GM23248 (cell line): ENCODE results near the gene NF1. TPM values are rescaled to one million over a fixed set of nuclear protein-coding genes. Genes with fewer than 3 reads are reported as not detected.

ENCODE experiments used
- DNase-seq: peaks from one replicate; pipeline ENCODE4 v3.0.0-alpha.2; 2015
- H2AFZ ChIP-seq: fragments of 200-600 bp; sonication (generic); 2 replicates; pipeline ENCODE4 v1.6.1; 2016; ENCODE audit warnings: antibody characterized with exemption
- H3F3A ChIP-seq: fragments of 200-600 bp; sonication (generic); 2 replicates; pipeline ENCODE4 v1.6.1; 2016; ENCODE audit warnings: mild to moderate bottlenecking, antibody characterized with exemption, mixed run types; ENCODE audit not compliant: insufficient read depth
- H3K27ac ChIP-seq: fragments of 200-600 bp; sonication (generic); 2 replicates; pipeline ENCODE4 v1.5.1; 2016; ENCODE audit warnings: mild to moderate bottlenecking
- H3K27me3 ChIP-seq: fragments of 200-600 bp; sonication (generic); replicated peaks from 2 replicates; pipeline ENCODE4 v1.6.1; 2016; ENCODE audit warnings: mild to moderate bottlenecking; ENCODE audit not compliant: insufficient read depth
- H3K36me3 ChIP-seq: fragments of 200-600 bp; sonication (generic); 2 replicates; pipeline ENCODE4 v1.6.1; 2016; ENCODE audit warnings: low read depth, mild to moderate bottlenecking
- H3K4me1 ChIP-seq: fragments of 200-600 bp; sonication (generic); 2 replicates; pipeline ENCODE4 v1.6.1; 2016; ENCODE audit warnings: mild to moderate bottlenecking; ENCODE audit not compliant: insufficient read depth
- H3K4me2 ChIP-seq: fragments of 200-600 bp; sonication (generic); one replicate; pipeline ENCODE4 v1.6.1; 2016; ENCODE audit warnings: mild to moderate bottlenecking; ENCODE audit not compliant: unreplicated experiment
- H3K4me3 ChIP-seq: fragments of 200-600 bp; sonication (generic); 2 replicates; pipeline ENCODE4 v1.5.1; 2016; ENCODE audit warnings: mild to moderate bottlenecking
- H3K79me2 ChIP-seq: fragments of 200-600 bp; sonication (generic); 2 replicates; pipeline ENCODE4 v1.6.1; 2016; ENCODE audit warnings: mild to moderate bottlenecking; ENCODE audit not compliant: insufficient read depth
- H3K9ac ChIP-seq: fragments of 200-600 bp; sonication (generic); 2 replicates; pipeline ENCODE4 v1.6.1; 2016; ENCODE audit warnings: mild to moderate bottlenecking
- H3K9me2 ChIP-seq: fragments of 200-600 bp; sonication (generic); 2 replicates; pipeline ENCODE4 v1.6.1; 2016; ENCODE audit warnings: mixed run types, mild to moderate bottlenecking, moderate library complexity; ENCODE audit not compliant: insufficient read depth
- H3K9me3 ChIP-seq: fragments of 200-600 bp; sonication (generic); one replicate; pipeline ENCODE4 v1.6.1; 2017; ENCODE audit warnings: low read depth
- H4K20me1 ChIP-seq: fragments of 200-600 bp; sonication (generic); 2 replicates; pipeline ENCODE4 v1.6.0; 2016; ENCODE audit not compliant: insufficient read depth
- EZH2 ChIP-seq: fragments of 200-600 bp; sonication (generic); IDR thresholded peaks from 2 replicates; pipeline ENCODE4 v1.6.1; 2018; ENCODE audit warnings: antibody characterized with exemption, mild to moderate bottlenecking; ENCODE audit not compliant: insufficient read depth, poor library complexity, severe bottlenecking
- EZH2phosphoT487 ChIP-seq: fragments of 200-600 bp; sonication (generic); IDR thresholded peaks from 2 replicates; pipeline ENCODE4 v1.6.1; 2018; ENCODE audit warnings: antibody characterized with exemption, moderate library complexity, mild to moderate bottlenecking, low read depth; ENCODE audit not compliant: insufficient read depth
- WGBS, 2 experiments: methylation state at CpG; one replicate each; pipeline ENCODE4 v1.1.6; 2015 to 2017; ENCODE audit warnings: low lambda C conversion rate in 2 of 2, low coverage in 1 of 2; ENCODE audit errors: missing lambda C conversion rate in 2 of 2; 5-methylcytosine and 5-hydroxymethylcytosine counted together
- in situ Hi-C: fragments of 300-500 bp; cut with MboI; formaldehyde crosslinking; loops from 2 replicates; pipeline ENCODE4 v1.15.0; 2020
- polyA plus RNA-seq: library from polyadenylated mRNA; unstranded; fragments of >200 nt; fragmentation: Nextera tagmentation; extraction: Ambion mirVana; gene quantifications from 2 replicates; pipeline ENCODE4 v1.2.1, GENCODE V29; 2016
- total RNA-seq: library from RNA; depleted of rRNA; stranded (reverse); fragments of >200 nt; shearing (Covaris generic); gene quantifications from 2 replicates; pipeline ENCODE4 v1.2.3, GENCODE V29; 2014

NF1 gene
- total and polyA plus RNA-seq, 2 experiments from 2014 or later: 6.1 to 24.4 TPM

- 99% methylated on average over 4 of the region's 4 CpGs for WGBS, 2 experiments
Observed at GRCh38 chr17:31113939-31114338, 19.2 kb downstream of the NF1 start.

GRCh38 chr17:31114956-31115555 is 20.3 kb downstream of the NF1 start:
- TF ChIP-seq EZH2 (no peak), EZH2phosphoT487 (no peak)
- no peak overlapping the region for H3K4me2 ChIP-seq
- H3K36me3 ChIP-seq: no peaks in the 10 kb centered on the region
- no peak overlapping the region for H3K27ac ChIP-seq
- 88 to 94% methylated on average over 3 of the region's 3 CpGs for WGBS, 2 experiments
- peaks cover 100% of the 10 kb centered on the region for H3K79me2 ChIP-seq
- no peak overlapping the region for H2AFZ ChIP-seq
- no peaks in the 10 kb centered on the region for H3K9me2 ChIP-seq
- peaks cover 7% of the 10 kb centered on the region; the same call in 1 of the 2 replicates for H3K4me1 ChIP-seq
- no peaks in the 10 kb centered on the region for H4K20me1 ChIP-seq
- no peaks in the 10 kb centered on the region for H3K27me3 ChIP-seq
- DNase-seq: no peak
- H3K9ac ChIP-seq: no peak overlapping the region
- 0 out of 2 replicates have a peak, but pooled peaks cover 3% of the 10 kb centered on the region for H3F3A ChIP-seq
- no peak overlapping the region for H3K4me3 ChIP-seq
- in situ Hi-C loops: no loop called here
- no peaks in the 10 kb centered on the region for H3K9me3 ChIP-seq

More at GRCh38 chr17:31113939-31114338, 19.2 kb downstream of the NF1 start:
- no peaks in the 10 kb centered on the region for H3K36me3 ChIP-seq
- H2AFZ ChIP-seq: no peak overlapping the region
- no peak overlapping the region for H3K9ac ChIP-seq
- no peaks in the 10 kb centered on the region for H3K27me3 ChIP-seq
- H3F3A ChIP-seq: 0 out of 2 replicates have a peak, but pooled peaks cover 3% of the 10 kb centered on the region
- no peak for DNase-seq
- H3K79me2 ChIP-seq: peaks cover 100% of the 10 kb centered on the region
- no peaks in the 10 kb centered on the region for H4K20me1 ChIP-seq
- H3K4me3 ChIP-seq: no peak overlapping the region
- no peak overlapping the region for H3K4me2 ChIP-seq
- TF ChIP-seq EZH2phosphoT487: no peak
- no peak for TF ChIP-seq EZH2
- no peak overlapping the region for H3K27ac ChIP-seq
- H3K9me2 ChIP-seq: no peaks in the 10 kb centered on the region
- in situ Hi-C loops: no loop called here
- H3K9me3 ChIP-seq: no peaks in the 10 kb centered on the region
- H3K4me1 ChIP-seq: peaks cover 7% of the 10 kb centered on the region; the same call in 1 of the 2 replicates

- peaks cover 100% of the 10 kb centered on the region for H3K79me2 ChIP-seq
- no peak overlapping the region for H2AFZ ChIP-seq
- peaks cover 7% of the 10 kb centered on the region; the same call in 1 of the 2 replicates for H3K4me1 ChIP-seq
- no peak for DNase-seq
- no peak overlapping the region for H3K27ac ChIP-seq
- in situ Hi-C loops: no loop called here
- H3K4me3 ChIP-seq: no peak overlapping the region
- H3K4me2 ChIP-seq: no peak overlapping the region
- WGBS, 2 experiments: 85 to 86% methylated on average over 4 of the region's 4 CpGs
- no peaks in the 10 kb centered on the region for H3K9me2 ChIP-seq
- 0 out of 2 replicates have a peak, but pooled peaks cover 3% of the 10 kb centered on the region for H3F3A ChIP-seq
- TF ChIP-seq EZH2 (no peak), EZH2phosphoT487 (no peak)
- H4K20me1 ChIP-seq: peaks cover 6% of the 10 kb centered on the region; the same call in 1 of the 2 replicates
- H3K27me3 ChIP-seq: no peaks in the 10 kb centered on the region
- H3K9ac ChIP-seq: no peak overlapping the region
- H3K9me3 ChIP-seq: no peaks in the 10 kb centered on the region
- H3K36me3 ChIP-seq: no peaks in the 10 kb centered on the region
Observed at GRCh38 chr17:31116167-31116566, 21.4 kb downstream of the NF1 start.

GRCh38 chr17:31122746-31123145 is 28.0 kb downstream of the NF1 start:
- Histone ChIP-seq H3K36me3 (no peaks in the 10 kb centered on the region), H3K27me3 (no peaks in the 10 kb centered on the region), H3K9me2 (no peaks in the 10 kb centered on the region), H3F3A (no peaks in the 10 kb centered on the region), H3K79me2 (peaks cover 100% of the 10 kb centered on the region), H4K20me1 (peaks cover 11% of the 10 kb centered on the region; the same call in 1 of the 2 replicates), H3K4me1 (no peaks in the 10 kb centered on the region), H3K4me3 (no peak overlapping the region), H3K27ac (no peak overlapping the region), H2AFZ (no peak overlapping the region), H3K9ac (no peak overlapping the region), H3K4me2 (no peak overlapping the region), H3K9me3 (no peaks in the 10 kb centered on the region)
- no peak for DNase-seq
- 79 to 89% methylated on average over 2 of the region's 2 CpGs for WGBS, 2 experiments
- TF ChIP-seq EZH2phosphoT487: no peak
- TF ChIP-seq EZH2: no peak
- in situ Hi-C loops: no loop called here
